ENCODE results near the gene CACNA1G. TPM values are rescaled to one million over a fixed set of nuclear protein-coding genes. Genes with fewer than 3 reads are reported as not detected.

CACNA1G gene
- polyA plus RNA-seq, 3 donors from 2014 or later, result not detected

DNA sequence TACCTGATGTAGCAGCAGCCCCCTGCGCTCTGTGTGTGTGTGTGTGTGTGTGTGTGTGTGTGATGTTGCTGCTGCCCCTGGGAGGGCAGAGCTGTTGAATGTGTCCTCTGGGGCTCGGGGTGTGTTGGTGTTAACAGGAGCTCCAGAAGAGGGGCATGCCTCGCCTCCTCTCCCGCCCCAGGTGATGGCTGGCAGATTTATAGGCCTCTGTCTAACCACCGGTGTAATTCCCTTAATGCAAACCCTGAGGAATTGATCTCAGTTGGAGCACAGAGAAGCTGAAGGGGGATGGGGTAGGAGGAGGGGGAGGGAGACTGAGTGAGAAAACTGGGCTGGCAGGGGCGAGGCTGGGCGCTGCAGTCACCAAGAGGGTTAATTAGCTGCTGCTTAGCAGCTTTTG lies 10.0 kb downstream of the CACNA1G start:
- Mint-ChIP-seq H3K4me3 (no peak overlapping the region), H3K27ac (no peak overlapping the region), H3K27me3 (ENCODE audit: low read depth in 3 of 3) (peaks cover 4 to 21% (median 8%) of the 10 kb centered on the region in 3 donors), H3K4me1 (no peaks in the 10 kb centered on the region), H3K9me3 (no peaks in the 10 kb centered on the region), H3K36me3 (peaks cover 0 to 4% (median 0%) of the 10 kb centered on the region in 3 donors)
- no peak for DNase-seq

DNA sequence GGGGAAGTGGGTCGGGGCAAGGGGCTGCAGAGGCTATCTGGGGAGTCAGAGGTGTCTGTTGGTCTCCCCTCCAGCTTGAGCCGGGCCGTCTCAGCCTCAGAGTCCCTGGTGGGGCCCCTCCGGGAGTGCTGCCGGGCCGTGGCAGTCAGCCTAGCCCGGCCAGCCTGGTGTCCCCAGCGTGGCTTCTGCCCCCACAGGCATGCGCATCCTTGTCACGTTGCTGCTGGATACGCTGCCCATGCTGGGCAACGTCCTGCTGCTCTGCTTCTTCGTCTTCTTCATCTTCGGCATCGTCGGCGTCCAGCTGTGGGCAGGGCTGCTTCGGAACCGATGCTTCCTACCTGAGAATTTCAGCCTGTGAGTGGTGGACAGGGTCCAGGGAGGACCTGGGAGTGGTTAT lies 11.2 kb downstream of the CACNA1G start:
- Mint-ChIP-seq H3K4me1 (no peaks in the 10 kb centered on the region), H3K36me3 (peaks cover 0 to 4% (median 0%) of the 10 kb centered on the region in 3 donors), H3K27me3 (ENCODE audit: low read depth in 3 of 3) (peaks cover 4 to 15% (median 6%) of the 10 kb centered on the region in 3 donors), H3K4me3 (no peak overlapping the region), H3K27ac (no peak overlapping the region), H3K9me3 (no peaks in the 10 kb centered on the region)
- DNase-seq, result no peak

DNA sequence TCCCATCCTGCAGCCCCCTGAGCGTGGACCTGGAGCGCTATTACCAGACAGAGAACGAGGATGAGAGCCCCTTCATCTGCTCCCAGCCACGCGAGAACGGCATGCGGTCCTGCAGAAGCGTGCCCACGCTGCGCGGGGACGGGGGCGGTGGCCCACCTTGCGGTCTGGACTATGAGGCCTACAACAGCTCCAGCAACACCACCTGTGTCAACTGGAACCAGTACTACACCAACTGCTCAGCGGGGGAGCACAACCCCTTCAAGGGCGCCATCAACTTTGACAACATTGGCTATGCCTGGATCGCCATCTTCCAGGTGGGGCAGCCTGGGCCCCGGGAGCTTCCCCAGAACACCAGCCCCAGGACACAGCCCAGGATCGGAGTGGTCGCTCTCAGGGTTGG lies 12.0 kb downstream of the CACNA1G start:
- no peak for DNase-seq
- H3K27me3 Mint-ChIP-seq (ENCODE audit: low read depth in 3 of 3), result peaks cover 4 to 18% (median 4%) of the 10 kb centered on the region in 3 donors
- peaks cover 0 to 4% (median 0%) of the 10 kb centered on the region in 3 donors for H3K36me3 Mint-ChIP-seq
- no peak overlapping the region for H3K4me3 Mint-ChIP-seq
- H3K9me3 Mint-ChIP-seq, result no peaks in the 10 kb centered on the region
- H3K4me1 Mint-ChIP-seq, result no peaks in the 10 kb centered on the region
- no peak overlapping the region for H3K27ac Mint-ChIP-seq

DNA sequence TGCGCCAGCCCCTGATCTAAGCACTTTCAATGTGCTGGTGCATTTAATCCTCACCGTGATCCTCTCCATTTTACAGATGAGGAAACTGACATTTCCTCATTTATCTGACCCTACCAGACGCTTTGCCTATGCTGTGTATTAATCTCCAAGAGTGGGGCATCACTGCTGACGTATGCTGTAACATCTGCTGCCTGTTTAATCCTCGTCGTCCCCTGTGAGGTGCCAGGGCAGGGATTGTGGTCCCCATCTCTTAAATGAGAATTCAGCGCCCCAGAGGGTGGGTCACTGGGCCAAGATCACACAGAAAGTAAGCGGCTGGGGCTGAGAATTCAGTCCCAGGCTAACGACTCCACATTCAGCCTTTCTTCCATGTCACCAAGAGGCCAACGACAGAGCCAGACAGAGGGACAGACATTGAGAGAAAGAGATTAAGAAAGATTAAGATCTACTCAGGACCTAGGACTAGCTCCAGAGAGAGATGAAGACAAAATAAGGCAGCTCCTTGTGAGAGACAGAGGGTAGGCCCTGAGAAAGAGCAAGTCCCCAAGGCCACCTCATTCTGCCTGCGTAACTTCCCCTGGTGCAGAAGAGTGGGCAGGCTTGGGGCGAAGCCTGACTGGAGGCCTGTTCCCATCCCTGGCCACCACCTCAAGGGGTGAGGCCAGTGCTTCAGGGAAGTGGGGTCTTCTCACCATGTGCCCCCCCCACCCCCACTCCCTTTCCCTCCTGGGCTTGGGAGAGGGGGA lies 13.5 kb downstream of the CACNA1G start:
- Mint-ChIP-seq H3K9me3 (no peaks in the 10 kb centered on the region), H3K27ac (no peak overlapping the region), H3K4me3 (no peak overlapping the region), H3K4me1 (no peaks in the 10 kb centered on the region), H3K36me3 (peaks cover 0 to 4% (median 0%) of the 10 kb centered on the region in 3 donors), H3K27me3 (ENCODE audit: low read depth in 3 of 3) (peaks cover under 1 to 13% (median 4%) of the 10 kb centered on the region in 3 donors)
- no peak for DNase-seq

DNA sequence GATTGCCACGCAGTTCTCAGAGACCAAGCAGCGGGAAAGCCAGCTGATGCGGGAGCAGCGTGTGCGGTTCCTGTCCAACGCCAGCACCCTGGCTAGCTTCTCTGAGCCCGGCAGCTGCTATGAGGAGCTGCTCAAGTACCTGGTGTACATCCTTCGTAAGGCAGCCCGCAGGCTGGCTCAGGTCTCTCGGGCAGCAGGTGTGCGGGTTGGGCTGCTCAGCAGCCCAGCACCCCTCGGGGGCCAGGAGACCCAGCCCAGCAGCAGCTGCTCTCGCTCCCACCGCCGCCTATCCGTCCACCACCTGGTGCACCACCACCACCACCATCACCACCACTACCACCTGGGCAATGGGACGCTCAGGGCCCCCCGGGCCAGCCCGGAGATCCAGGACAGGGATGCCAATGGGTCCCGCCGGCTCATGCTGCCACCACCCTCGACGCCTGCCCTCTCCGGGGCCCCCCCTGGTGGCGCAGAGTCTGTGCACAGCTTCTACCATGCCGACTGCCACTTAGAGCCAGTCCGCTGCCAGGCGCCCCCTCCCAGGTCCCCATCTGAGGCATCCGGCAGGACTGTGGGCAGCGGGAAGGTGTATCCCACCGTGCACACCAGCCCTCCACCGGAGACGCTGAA lies 15.2 kb downstream of the CACNA1G start:
- DNase-seq, result no peak
- no peak overlapping the region for H3K4me3 Mint-ChIP-seq
- no peak overlapping the region for H3K27ac Mint-ChIP-seq
- no peaks in the 10 kb centered on the region for H3K4me1 Mint-ChIP-seq
- peaks cover 0 to 4% (median 0%) of the 10 kb centered on the region in 3 donors for H3K36me3 Mint-ChIP-seq
- peaks cover 0 to 13% (median 5%) of the 10 kb centered on the region in 3 donors for H3K27me3 Mint-ChIP-seq (ENCODE audit: low read depth in 3 of 3)
- H3K9me3 Mint-ChIP-seq, result no peaks in the 10 kb centered on the region

DNA sequence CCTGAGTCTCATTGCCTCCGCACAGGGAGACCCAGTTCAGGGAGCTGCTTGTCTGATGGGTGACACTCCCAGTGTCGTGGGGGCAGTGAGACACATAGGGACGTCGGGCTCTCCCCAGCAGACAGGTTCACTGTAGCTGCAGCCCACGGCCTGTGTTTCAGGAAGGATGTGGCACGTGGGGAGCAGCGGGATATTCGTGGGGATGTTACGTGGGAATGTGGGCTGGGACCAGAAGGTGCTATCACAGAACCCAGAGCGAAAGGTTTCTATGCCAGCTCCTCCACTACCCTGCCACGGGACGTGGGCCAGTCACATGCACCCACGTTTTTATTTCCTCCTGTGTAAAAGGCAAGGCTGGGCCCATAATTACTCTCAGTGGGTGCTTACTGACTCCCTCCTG lies 16.3 kb downstream of the CACNA1G start:
- Mint-ChIP-seq H3K27me3 (ENCODE audit: low read depth in 3 of 3) (peaks cover 0 to 8% (median 1%) of the 10 kb centered on the region in 3 donors), H3K4me3 (no peak overlapping the region), H3K36me3 (no peaks in the 10 kb centered on the region), H3K4me1 (no peaks in the 10 kb centered on the region), H3K9me3 (no peaks in the 10 kb centered on the region), H3K27ac (no peak overlapping the region)
- DNase-seq, result no peak

DNA sequence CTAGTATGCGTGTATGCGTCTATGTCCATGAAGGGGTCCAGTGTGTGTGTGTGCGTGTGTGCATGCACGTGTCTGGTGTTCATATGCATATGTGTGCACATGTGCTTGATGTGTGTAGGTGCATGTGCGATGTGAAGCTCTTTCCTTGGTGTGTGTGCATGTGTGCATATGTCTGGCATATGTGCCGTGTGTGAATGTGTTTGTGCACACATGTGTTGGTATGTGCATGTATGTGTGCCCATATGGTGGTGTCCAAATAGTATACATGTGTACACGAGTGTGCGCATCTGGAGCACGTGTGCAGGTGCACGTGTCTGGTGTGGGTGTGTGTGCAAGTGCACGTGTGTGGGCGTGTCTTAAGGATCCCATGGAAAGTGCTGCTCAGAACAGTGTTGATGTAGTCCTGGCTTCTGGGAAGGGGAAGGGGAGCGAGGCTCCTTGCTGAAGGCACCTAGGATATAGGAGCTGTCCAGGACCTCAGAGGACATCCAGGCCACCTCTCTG lies 17.0 kb downstream of the CACNA1G start:
- peaks cover 0 to 10% (median 1%) of the 10 kb centered on the region in 3 donors for H3K27me3 Mint-ChIP-seq (ENCODE audit: low read depth in 3 of 3)
- DNase-seq, result no peak
- H3K27ac Mint-ChIP-seq, result no peak overlapping the region
- H3K36me3 Mint-ChIP-seq, result no peaks in the 10 kb centered on the region
- no peaks in the 10 kb centered on the region for H3K9me3 Mint-ChIP-seq
- no peaks in the 10 kb centered on the region for H3K4me1 Mint-ChIP-seq
- H3K4me3 Mint-ChIP-seq, result no peak overlapping the region

DNA sequence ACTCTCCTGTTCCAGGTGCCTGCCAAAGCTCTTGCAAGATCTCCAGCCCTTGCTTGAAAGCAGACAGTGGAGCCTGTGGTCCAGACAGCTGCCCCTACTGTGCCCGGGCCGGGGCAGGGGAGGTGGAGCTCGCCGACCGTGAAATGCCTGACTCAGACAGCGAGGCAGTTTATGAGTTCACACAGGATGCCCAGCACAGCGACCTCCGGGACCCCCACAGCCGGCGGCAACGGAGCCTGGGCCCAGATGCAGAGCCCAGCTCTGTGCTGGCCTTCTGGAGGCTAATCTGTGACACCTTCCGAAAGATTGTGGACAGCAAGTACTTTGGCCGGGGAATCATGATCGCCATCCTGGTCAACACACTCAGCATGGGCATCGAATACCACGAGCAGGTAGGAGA lies 17.7 kb downstream of the CACNA1G start:
- H3K27ac Mint-ChIP-seq, result no peak overlapping the region
- H3K9me3 Mint-ChIP-seq, result no peaks in the 10 kb centered on the region
- H3K27me3 Mint-ChIP-seq (ENCODE audit: low read depth in 3 of 3), result peaks cover under 1 to 10% (median 1%) of the 10 kb centered on the region in 3 donors
- no peak for DNase-seq
- H3K4me1 Mint-ChIP-seq, result no peaks in the 10 kb centered on the region
- H3K36me3 Mint-ChIP-seq, result no peaks in the 10 kb centered on the region
- no peak overlapping the region for H3K4me3 Mint-ChIP-seq

DNA sequence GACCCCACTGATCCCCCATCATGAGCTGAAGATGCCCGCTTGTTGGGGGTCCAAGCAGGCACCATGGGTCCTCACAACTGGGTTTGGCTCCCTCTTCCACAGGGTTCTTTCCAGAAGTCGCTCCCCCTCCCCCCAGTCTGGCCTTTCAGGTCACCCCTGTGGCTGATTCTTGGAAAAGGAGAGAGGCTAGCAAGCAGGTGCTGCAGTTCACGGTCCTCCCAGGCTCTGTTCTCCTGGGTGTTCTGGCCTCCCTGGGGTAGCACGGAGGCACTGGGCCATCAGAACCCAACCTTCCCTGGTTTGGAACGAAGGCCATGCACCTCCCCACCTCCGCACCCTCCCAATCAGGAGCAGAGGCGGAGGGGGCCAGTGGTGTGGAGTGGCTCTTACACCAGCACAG lies 18.9 kb downstream of the CACNA1G start:
- no peaks in the 10 kb centered on the region for H3K36me3 Mint-ChIP-seq
- H3K27ac Mint-ChIP-seq, result no peak overlapping the region
- no peaks in the 10 kb centered on the region for H3K4me1 Mint-ChIP-seq
- peaks cover 1 to 12% (median 3%) of the 10 kb centered on the region in 3 donors for H3K27me3 Mint-ChIP-seq (ENCODE audit: low read depth in 3 of 3)
- H3K9me3 Mint-ChIP-seq, result no peaks in the 10 kb centered on the region
- H3K4me3 Mint-ChIP-seq, result no peak overlapping the region
- no peak for DNase-seq

DNA sequence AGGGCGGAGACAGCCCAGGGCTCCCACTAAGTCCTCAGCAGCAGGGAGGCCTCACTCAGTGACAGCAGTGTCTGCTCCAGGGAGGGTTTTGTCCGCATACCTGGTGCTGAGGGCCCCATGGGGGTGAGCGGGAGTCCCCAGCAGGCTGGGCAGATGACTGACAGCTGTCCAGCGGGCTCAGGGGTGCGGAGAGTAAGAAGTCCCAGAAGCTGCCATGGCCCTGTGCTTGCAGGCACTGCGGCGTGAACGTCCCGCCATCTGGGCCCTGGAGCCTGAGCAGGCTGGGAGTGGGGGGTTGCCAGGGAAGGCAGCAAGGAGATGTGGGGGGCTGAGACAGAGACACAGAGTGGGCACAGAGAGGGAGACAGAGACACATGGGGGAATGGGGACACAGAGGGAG lies 20.1 kb downstream of the CACNA1G start:
- Mint-ChIP-seq H3K36me3 (no peaks in the 10 kb centered on the region), H3K9me3 (no peaks in the 10 kb centered on the region), H3K27me3 (ENCODE audit: low read depth in 3 of 3) (peaks cover 1 to 15% (median 3%) of the 10 kb centered on the region in 3 donors), H3K27ac (no peak overlapping the region), H3K4me3 (no peak overlapping the region), H3K4me1 (no peaks in the 10 kb centered on the region)
- DNase-seq, result no peak

DNA sequence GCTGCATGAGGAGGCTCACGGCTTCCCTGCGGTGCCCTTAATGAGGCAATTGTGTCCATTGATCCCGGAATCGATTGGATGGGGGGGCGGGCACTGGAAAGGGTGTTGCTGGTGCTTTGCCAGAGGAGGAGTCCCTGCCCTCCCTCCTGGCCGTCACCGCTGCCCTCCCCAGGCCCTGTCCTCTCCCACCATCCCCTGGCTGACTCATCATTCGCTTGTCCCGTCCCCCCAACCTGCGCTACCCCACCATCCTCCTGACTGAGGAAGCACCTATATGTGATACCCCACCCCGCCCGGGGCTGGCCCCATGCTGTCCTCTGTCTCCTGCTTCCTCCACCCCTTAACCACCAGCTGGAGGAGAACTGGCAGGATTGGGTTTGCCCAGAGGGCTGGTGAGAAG lies 20.8 kb downstream of the CACNA1G start:
- Mint-ChIP-seq H3K27ac (no peak overlapping the region), H3K27me3 (ENCODE audit: low read depth in 3 of 3) (peaks cover 1 to 16% (median 3%) of the 10 kb centered on the region in 3 donors), H3K4me1 (no peaks in the 10 kb centered on the region), H3K36me3 (no peaks in the 10 kb centered on the region), H3K9me3 (no peaks in the 10 kb centered on the region), H3K4me3 (no peak overlapping the region)
- DNase-seq, result no peak

DNA sequence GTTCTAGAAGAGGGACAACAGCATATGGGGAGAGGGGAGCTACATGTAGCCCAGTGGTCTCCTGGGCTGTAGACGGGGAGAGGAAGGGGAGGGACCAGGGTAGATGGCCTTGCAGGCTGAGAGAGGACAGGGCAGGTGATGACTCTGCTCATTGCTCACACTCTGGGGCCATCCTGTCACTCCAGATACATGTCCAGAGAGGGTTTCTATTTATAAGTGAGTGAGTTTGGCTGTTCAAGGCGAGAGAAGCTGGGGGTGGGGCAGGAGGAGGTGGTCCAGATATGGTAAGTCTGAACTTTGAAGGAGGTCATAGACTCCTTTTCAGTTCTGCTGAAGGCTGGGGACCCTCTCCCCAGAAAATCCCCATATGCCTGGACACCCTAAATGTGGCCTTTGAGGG lies 22.2 kb downstream of the CACNA1G start:
- Mint-ChIP-seq H3K4me1 (no peaks in the 10 kb centered on the region), H3K27ac (no peak overlapping the region), H3K9me3 (no peaks in the 10 kb centered on the region), H3K4me3 (no peak overlapping the region), H3K36me3 (no peaks in the 10 kb centered on the region), H3K27me3 (ENCODE audit: low read depth in 3 of 3) (peaks cover 1 to 14% (median 3%) of the 10 kb centered on the region in 3 donors)
- no peak for DNase-seq

DNA sequence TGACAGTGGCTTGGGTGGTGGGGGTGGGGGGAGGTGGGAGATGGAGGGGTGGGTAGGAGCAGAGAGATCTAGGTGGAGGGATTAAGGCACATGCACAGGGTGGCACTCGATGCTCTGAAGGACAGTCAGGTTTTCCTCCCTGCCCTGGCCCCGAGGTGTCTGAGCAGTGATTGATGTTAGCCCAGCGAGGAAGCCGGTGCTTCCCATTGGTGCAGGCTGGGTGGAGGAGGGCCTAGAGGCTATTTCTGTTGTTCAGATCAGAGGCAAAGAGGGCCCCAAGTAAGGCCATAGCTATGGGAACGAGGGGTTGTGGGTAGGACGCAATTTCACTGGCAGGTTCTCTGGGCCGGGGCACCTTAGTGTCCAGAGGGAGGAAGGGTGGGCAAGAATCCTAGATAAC lies 23.1 kb downstream of the CACNA1G start:
- DNase-seq, result no peak
- H3K4me1 Mint-ChIP-seq, result no peaks in the 10 kb centered on the region
- no peaks in the 10 kb centered on the region for H3K9me3 Mint-ChIP-seq
- no peaks in the 10 kb centered on the region for H3K36me3 Mint-ChIP-seq
- no peak overlapping the region for H3K4me3 Mint-ChIP-seq
- no peak overlapping the region for H3K27ac Mint-ChIP-seq
- peaks cover 1 to 13% (median 3%) of the 10 kb centered on the region in 3 donors for H3K27me3 Mint-ChIP-seq (ENCODE audit: low read depth in 3 of 3)

DNA sequence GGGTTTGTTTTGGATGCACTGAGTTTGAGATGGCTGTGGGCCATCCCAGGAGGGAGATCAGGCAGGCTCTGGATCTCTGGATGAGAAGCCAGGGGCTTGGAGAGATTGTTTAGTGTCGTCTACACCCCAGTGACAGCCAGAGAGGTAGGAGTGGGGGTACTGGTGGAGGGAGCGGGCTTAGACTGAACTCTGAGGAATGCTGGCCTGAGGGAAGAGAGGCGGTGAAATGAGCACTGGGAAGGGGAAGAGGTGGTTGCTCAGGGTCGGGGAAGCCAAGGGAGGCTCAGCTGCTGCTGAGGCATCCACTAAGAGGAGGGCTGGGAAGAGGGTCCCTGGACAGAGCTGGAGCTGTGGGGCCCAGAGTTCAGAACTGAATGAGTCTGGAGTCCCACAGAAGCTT lies 23.6 kb downstream of the CACNA1G start:
- Mint-ChIP-seq H3K4me1 (no peaks in the 10 kb centered on the region), H3K36me3 (no peaks in the 10 kb centered on the region), H3K9me3 (no peaks in the 10 kb centered on the region), H3K27ac (no peak overlapping the region), H3K27me3 (ENCODE audit: low read depth in 3 of 3) (peaks cover 1 to 11% (median 3%) of the 10 kb centered on the region in 3 donors), H3K4me3 (no peak overlapping the region)
- DNase-seq, result no peak

Measured in immature natural killer cell (primary cell).